Body of pancreas (tissue), 4 donors: ENCODE data around the gene PHAF1. TPM values are rescaled to one million over a fixed set of nuclear protein-coding genes. Genes with fewer than 3 reads are reported as not detected.

ENCODE experiments used
- ATAC-seq: fragments of 150-250 bp; one replicate; pipeline ENCODE4 v1.9.1; 2016
- DNase-seq, 4 donors: peaks; one replicate each; pipeline ENCODE4 v3.0.0-alpha.2; 2019
- H3K27ac ChIP-seq, 4 donors: fragments of 200-600 bp; sonication (generic); 1 replicate in 3 of 4; 2 replicates in 1 of 4; pipeline versions ENCODE4 v1.5.1 to v1.6.1; 2016 to 2019; ENCODE audit warnings: mild to moderate bottlenecking in 1 of 4, mixed read lengths in 1 of 4, moderate library complexity in 1 of 4
- H3K27me3 ChIP-seq, 2 donors: fragments of 200-600 bp; sonication (generic); one replicate each; pipeline ENCODE4 v1.6.0; 2016; ENCODE audit warnings: mild to moderate bottlenecking in 1 of 2
- H3K36me3 ChIP-seq, 2 donors: fragments of 200-600 bp; sonication (generic); replicated peaks in 1 of 2; 2 replicates each; pipeline ENCODE4 v1.5.1; 2016; ENCODE audit warnings: low read depth in 2 of 2; ENCODE audit not compliant: insufficient read depth in 1 of 2
- H3K4me1 ChIP-seq: fragments of 200-600 bp; sonication (generic); one replicate; pipeline ENCODE4 v1.6.0; 2016
- H3K4me3 ChIP-seq, 2 donors: fragments of 200-600 bp; sonication (generic); 1 replicate in 1 of 2; 2 replicates in 1 of 2; pipeline ENCODE4 v1.5.1; 2016 to 2019
- H3K9me3 ChIP-seq, 3 donors: fragments of 200-600 bp; sonication (generic); 1 replicate in 2 of 3; 2 replicates in 1 of 3; pipeline ENCODE4 v1.5.1; 2016
- CTCF ChIP-seq, 7 experiments: fragments of 450-650 bp in 4 of 7; fragments of 200-600 bp in 3 of 7; sonication (generic) in 3 of 7; IDR thresholded peaks; one replicate each; pipeline ENCODE4 v1.5.1; 2016 to 2019; ENCODE audit warnings: antibody characterized with exemption in 7 of 7
- POLR2A ChIP-seq, 3 donors: fragments of 450-650 bp; IDR thresholded peaks; one replicate each; pipeline ENCODE4 v1.6.1; 2016; ENCODE audit warnings: antibody characterized with exemption in 3 of 3, mild to moderate bottlenecking in 2 of 3
- WGBS, 2 donors: methylation state at CpG; one replicate each; pipeline ENCODE4 v1.1.5; 2017; 5-methylcytosine and 5-hydroxymethylcytosine counted together
- intact Hi-C: fragments of 100-400 bp; cut with DNase I; formaldehyde crosslinking; loops from one replicate; pipeline ENCODE4 v1.15.1; 2023
- total RNA-seq, 2 donors: library from RNA; depleted of rRNA; stranded (reverse); fragments of >200 nt; gene quantifications; one replicate each; pipeline ENCODE4 v1.1.0, GENCODE V29; 2016

PHAF1 gene
- total RNA-seq, 2 donors from 2014 or later = 7.8 to 18.5 TPM

GRCh38 chr16:67170949-67171649 is 61.4 kb downstream of the PHAF1 start:
- WGBS, 2 donors = 42 to 50% methylated on average over 7 to 14 of the region's 14 CpGs
- Histone ChIP-seq H3K4me1 (peaks cover 44% of the 10 kb centered on the region), H3K27ac (peak overlapping the region; percentile 85 to 91 (median 90)), H3K27me3 (no peaks in the 10 kb centered on the region), H3K4me3 (peak overlapping the region in 1 of 2 donors; percentile 27), H3K36me3 (no peaks in the 10 kb centered on the region), H3K9me3 (no peaks in the 10 kb centered on the region)
- intact Hi-C loops = no loop called here
- ATAC-seq = peak; percentile 4
- TF ChIP-seq POLR2A (IDR thresholded peaks at IDR 0.05) = no peak
- no peak for TF ChIP-seq CTCF (IDR thresholded peaks at IDR 0.05)
- DNase-seq = no peak

GRCh38 chr16:67173323-67173722 is 63.6 kb downstream of the PHAF1 start:
- DNase-seq = no peak
- Histone ChIP-seq H3K4me3 (no peak overlapping the region), H3K9me3 (no peaks in the 10 kb centered on the region), H3K36me3 (no peaks in the 10 kb centered on the region), H3K27ac (peak overlapping the region; percentile 76 to 94 (median 87)), H3K27me3 (no peaks in the 10 kb centered on the region), H3K4me1 (peaks cover 55% of the 10 kb centered on the region)
- TF ChIP-seq POLR2A (IDR thresholded peaks at IDR 0.05) = no peak
- no peak for TF ChIP-seq CTCF (IDR thresholded peaks at IDR 0.05)
- WGBS, 2 donors = 78 to 82% methylated on average over 1 of the region's 1 CpG
- intact Hi-C loops = no loop called here
- no peak for ATAC-seq

- Histone ChIP-seq H3K4me1 (peaks cover 60% of the 10 kb centered on the region), H3K4me3 (no peak overlapping the region), H3K27me3 (no peaks in the 10 kb centered on the region), H3K9me3 (no peaks in the 10 kb centered on the region), H3K36me3 (no peaks in the 10 kb centered on the region), H3K27ac (peak overlapping the region; percentile 76 to 94 (median 87))
- peak; percentile 64 for ATAC-seq
- intact Hi-C loops = no loop called here
- peak in 6 of 7 experiments; percentile 11 to 55 (median 43) for TF ChIP-seq CTCF (IDR thresholded peaks at IDR 0.05)
- peak; percentile 71 to 86 (median 79) for TF ChIP-seq POLR2A (IDR thresholded peaks at IDR 0.05)
- DNase-seq = peak; percentile 88 to 95 (median 95)
- 0 to 2% methylated on average over 34 to 57 of the region's 71 CpGs for WGBS, 2 donors
These were observed 64.3 kb downstream of the PHAF1 start for GRCh38 chr16:67173808-67174705.

GRCh38 chr16:67174706-67175231 is 65.0 kb downstream of the PHAF1 start:
- H3K4me3 ChIP-seq = no peak overlapping the region
- peak overlapping the region; percentile 76 to 94 (median 87) for H3K27ac ChIP-seq
- H3K9me3 ChIP-seq = no peaks in the 10 kb centered on the region
- ATAC-seq (no peak), DNase-seq (no peak)
- WGBS, 2 donors = 57 to 94% methylated on average over 10 to 31 of the region's 31 CpGs
- no peaks in the 10 kb centered on the region for H3K36me3 ChIP-seq
- intact Hi-C loops = no loop called here
- no peaks in the 10 kb centered on the region for H3K27me3 ChIP-seq
- TF ChIP-seq CTCF (IDR thresholded peaks at IDR 0.05) (no peak), POLR2A (IDR thresholded peaks at IDR 0.05) (no peak)
- peaks cover 53% of the 10 kb centered on the region for H3K4me1 ChIP-seq
